Ascending aorta (tissue), 2 donors: ENCODE measurements around the gene FANCE. TPM values are rescaled to one million over a fixed set of nuclear protein-coding genes. Genes with fewer than 3 reads are reported as not detected.
"Not testable (repeated sequence)": the region's sequence is repeated elsewhere in the genome, so short reads cannot be mapped to it uniquely, and the experiment has no call there.

Source experiments
- DNase-seq, 2 donors: peaks; one replicate each; pipeline ENCODE4 v3.0.0-alpha.2; 2019; ENCODE audit warnings: low spot score in 2 of 2
- H3K27ac ChIP-seq, 2 donors: fragments of 200-600 bp; sonication (generic); one replicate each; pipeline ENCODE4 v1.5.1; 2016 to 2017; ENCODE audit warnings: mild to moderate bottlenecking in 1 of 2
- H3K27me3 ChIP-seq: fragments of 200-600 bp; sonication (generic); one replicate; pipeline ENCODE4 v1.5.1; 2017
- H3K36me3 ChIP-seq, 2 donors: fragments of 200-600 bp; sonication (generic); one replicate each; pipeline ENCODE4 v1.5.1; 2016
- H3K4me1 ChIP-seq, 2 donors: fragments of 200-600 bp; sonication (generic); one replicate each; pipeline ENCODE4 v1.5.1; 2016 to 2017; ENCODE audit warnings: mild to moderate bottlenecking in 1 of 2
- H3K4me3 ChIP-seq, 2 donors: fragments of 200-600 bp; sonication (generic); one replicate each; pipeline ENCODE4 v1.5.1; 2016 to 2017; ENCODE audit warnings: mild to moderate bottlenecking in 1 of 2
- H3K9me3 ChIP-seq, 2 donors: fragments of 200-600 bp; sonication (generic); one replicate each; pipeline ENCODE4 v1.5.1; 2016
- intact Hi-C: fragments of 100-400 bp; cut with DNase I; formaldehyde crosslinking; loops from one replicate; pipeline ENCODE4 v1.15.1; 2023
- total RNA-seq: library from RNA; depleted of rRNA; stranded (reverse); fragments of >200 nt; gene quantifications from one replicate; pipeline ENCODE4 v1.1.0, GENCODE V29; 2016
- TF ChIP-seq, protein P1 (sequence below), 3 experiments: fragments of 200-600 bp in 2 of 3; fragments of 450-650 bp in 1 of 3; sonication (generic) in 2 of 3; IDR thresholded peaks; one replicate each; pipeline ENCODE4 v1.5.1; 2016 to 2019; ENCODE audit warnings: antibody characterized with exemption in 3 of 3, mild to moderate bottlenecking in 1 of 3, moderate library complexity in 1 of 3

Gene FANCE
- total RNA-seq, 1 donor from 2014 or later = 0.32 TPM

DNA sequence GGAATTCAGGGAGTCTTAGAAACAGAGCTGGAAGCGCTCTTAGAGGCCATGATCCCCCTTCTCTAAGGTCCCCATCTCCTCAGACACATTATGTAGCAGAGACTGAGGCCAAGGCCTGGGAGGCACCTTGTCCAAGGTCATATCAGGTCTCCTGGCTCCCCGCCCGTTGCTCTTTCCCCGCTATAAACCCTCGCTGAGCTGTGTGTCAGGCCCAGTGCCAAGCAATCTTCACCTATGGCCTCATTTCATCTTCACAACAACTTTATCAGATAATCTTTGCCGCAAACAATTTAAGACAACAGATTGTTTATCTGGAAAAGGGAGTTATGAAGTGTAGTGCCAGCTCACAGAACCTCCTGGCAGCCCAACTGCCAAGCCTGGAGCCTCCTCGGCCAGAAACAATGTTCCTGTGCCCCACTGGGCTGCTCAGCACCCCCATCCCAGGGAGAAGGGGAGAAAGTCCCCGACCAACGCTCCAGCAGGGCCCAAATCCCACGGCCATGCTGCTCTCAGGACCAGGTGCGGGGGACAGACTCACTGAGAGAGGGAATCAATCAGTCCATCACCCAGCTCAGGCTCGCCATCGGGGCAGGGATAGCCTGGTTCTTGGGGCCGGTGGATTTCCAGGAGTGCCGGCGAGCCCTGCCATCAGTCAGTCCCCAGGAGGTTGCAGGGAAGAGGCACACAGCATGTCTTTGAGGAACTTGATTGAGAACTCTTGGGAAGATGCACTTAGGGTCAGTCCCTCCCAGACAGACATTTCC, 16.9 kb upstream of the FANCE start:
- H3K4me3 ChIP-seq = no peak overlapping the region
- DNase-seq = no peak
- H3K27me3 ChIP-seq = no peaks in the 10 kb centered on the region
- TF ChIP-seq, protein P1, sequence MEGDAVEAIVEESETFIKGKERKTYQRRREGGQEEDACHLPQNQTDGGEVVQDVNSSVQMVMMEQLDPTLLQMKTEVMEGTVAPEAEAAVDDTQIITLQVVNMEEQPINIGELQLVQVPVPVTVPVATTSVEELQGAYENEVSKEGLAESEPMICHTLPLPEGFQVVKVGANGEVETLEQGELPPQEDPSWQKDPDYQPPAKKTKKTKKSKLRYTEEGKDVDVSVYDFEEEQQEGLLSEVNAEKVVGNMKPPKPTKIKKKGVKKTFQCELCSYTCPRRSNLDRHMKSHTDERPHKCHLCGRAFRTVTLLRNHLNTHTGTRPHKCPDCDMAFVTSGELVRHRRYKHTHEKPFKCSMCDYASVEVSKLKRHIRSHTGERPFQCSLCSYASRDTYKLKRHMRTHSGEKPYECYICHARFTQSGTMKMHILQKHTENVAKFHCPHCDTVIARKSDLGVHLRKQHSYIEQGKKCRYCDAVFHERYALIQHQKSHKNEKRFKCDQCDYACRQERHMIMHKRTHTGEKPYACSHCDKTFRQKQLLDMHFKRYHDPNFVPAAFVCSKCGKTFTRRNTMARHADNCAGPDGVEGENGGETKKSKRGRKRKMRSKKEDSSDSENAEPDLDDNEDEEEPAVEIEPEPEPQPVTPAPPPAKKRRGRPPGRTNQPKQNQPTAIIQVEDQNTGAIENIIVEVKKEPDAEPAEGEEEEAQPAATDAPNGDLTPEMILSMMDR (IDR thresholded peaks at IDR 0.05) = no peak
- H3K27ac ChIP-seq = no peak overlapping the region
- no peaks in the 10 kb centered on the region for H3K36me3 ChIP-seq
- H3K4me1 ChIP-seq = no peaks in the 10 kb centered on the region
- peaks cover 0 to 2% of the 10 kb centered on the region in 2 donors for H3K9me3 ChIP-seq
- intact Hi-C loops = no loop called here

DNA sequence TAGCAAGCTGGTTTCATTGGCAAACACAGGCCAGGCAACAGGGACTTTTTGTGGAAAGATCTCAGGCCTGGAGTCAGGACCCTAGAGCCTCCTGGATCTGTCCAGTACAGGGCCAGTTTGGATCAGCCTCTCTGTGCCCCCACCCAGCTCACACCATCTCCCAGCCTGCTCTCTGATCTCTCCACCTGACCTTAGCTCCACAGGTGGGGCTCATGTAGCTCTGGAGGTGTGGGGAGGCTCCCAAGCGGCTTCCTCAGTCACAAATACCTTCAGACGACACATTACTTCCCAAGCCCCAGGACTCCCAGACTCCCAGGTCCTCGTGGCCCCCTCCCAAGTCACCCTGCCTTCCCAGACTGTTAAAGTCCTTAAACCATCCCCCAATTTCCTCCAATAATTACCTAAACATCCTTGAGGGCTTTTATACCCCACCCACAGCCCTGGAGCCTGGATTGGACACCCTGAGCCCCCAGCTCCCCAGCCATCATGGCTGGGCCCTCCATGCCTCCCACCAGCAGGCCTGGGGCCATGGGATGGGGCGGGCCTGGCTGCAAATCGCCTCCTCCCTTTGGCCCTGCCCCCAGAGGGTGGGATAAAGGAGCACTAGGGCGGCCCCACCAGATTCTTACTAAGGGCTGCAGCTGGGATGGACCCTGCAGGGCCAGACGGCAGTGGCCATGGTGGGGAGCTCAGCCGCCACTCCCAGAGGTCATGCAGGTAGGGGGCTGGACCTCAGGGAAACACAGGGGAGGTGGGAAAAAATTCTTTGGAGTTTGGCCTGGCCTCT, 15.9 kb upstream of the FANCE start:
- H3K27me3 ChIP-seq = no peaks in the 10 kb centered on the region
- DNase-seq = no peak
- no peaks in the 10 kb centered on the region for H3K36me3 ChIP-seq
- intact Hi-C loops = no loop called here
- H3K9me3 ChIP-seq = no peaks in the 10 kb centered on the region
- TF ChIP-seq, protein P1 (IDR thresholded peaks at IDR 0.05) = no peak
- no peak overlapping the region for H3K4me3 ChIP-seq
- H3K27ac ChIP-seq = no peak overlapping the region
- no peaks in the 10 kb centered on the region for H3K4me1 ChIP-seq

DNA sequence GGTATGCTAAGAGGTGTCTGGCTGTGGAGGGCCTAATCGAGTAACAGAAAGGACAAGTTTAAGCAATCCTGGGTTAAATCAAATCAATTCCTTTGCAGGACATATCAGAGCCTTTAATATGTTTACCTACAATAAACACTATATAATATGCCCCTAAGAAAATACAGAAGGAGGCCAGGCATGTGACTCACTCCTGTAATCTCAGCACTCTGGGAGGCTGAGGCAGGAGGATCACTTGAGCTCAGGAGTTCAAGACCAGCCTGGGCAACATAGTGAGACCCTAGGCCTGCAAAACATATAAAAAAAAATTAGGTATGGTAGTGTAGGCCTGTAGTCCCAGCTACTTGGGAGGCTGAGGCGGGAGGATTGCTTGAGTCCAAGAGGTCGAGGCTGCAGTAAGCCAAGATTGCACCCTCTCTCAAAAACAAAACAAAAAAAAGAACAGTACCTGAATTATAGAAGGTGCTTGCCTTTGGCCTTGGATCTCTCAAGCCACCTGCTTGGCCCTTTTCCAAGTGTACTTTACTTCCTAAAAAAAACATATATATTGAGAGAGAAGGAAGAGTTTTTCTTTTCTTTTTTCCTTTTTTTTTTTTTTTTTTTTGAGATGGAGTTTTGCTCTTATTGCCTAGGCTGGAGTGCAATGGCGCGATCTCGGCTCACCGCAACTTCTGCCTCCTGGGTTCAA, 13.6 kb upstream of the FANCE start:
- H3K4me1 ChIP-seq, DNase-seq, H3K36me3 ChIP-seq, H3K27me3 ChIP-seq, H3K27ac ChIP-seq, H3K9me3 ChIP-seq, intact Hi-C loops, H3K4me3 ChIP-seq: not testable (repeated sequence)

DNA sequence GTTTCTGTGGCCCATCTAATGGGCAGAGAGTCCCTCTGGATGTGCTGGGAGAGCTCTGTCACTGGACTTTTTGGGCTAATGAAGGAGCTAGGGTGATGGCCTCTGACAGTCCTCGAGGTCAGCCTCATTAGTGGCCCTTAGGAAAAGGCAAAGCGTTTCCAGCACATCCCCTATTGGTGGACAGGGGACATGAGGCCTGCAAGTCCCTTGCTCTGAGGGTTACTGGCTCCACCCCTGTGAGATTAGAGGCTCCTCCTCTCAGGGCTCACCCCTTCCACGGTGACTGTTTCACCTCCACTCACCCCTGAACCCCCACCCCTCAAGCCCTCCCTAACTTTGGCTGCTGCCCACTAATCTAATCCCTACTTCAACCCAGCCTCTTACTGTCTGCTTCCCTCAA, 12.8 kb upstream of the FANCE start:
- Histone ChIP-seq H3K36me3 (no peaks in the 10 kb centered on the region), H3K4me3 (no peak overlapping the region), H3K4me1 (no peaks in the 10 kb centered on the region), H3K27ac (no peak overlapping the region), H3K27me3 (no peaks in the 10 kb centered on the region), H3K9me3 (no peaks in the 10 kb centered on the region)
- intact Hi-C loops = no loop called here
- TF ChIP-seq, protein P1 (IDR thresholded peaks at IDR 0.05) = no peak
- DNase-seq = no peak

DNA sequence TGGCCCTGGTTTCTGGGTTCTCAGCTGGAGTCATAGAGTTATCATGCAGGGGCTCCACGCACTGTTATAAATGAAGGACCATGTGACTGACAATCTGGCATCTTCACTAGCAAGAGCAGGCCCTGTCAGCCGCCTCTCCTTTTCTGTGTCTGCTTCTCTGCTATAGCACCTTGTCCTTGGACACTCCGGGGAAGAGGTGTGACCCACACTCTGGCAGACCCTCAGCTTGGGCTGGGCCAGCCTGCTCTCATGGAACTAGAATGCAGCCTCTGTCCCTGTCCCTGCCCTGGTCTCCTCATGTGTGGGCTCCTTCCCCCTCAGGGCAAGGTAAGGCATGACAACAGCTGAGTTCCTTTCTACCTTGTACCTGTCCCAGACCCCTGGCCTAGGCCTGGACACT, 10.9 kb upstream of the FANCE start:
- intact Hi-C loops = no loop called here
- Histone ChIP-seq H3K27ac (no peak overlapping the region), H3K4me3 (no peak overlapping the region), H3K9me3 (no peaks in the 10 kb centered on the region), H3K4me1 (no peaks in the 10 kb centered on the region), H3K27me3 (no peaks in the 10 kb centered on the region), H3K36me3 (no peaks in the 10 kb centered on the region)
- TF ChIP-seq, protein P1 (IDR thresholded peaks at IDR 0.05) = no peak
- DNase-seq = no peak

DNA sequence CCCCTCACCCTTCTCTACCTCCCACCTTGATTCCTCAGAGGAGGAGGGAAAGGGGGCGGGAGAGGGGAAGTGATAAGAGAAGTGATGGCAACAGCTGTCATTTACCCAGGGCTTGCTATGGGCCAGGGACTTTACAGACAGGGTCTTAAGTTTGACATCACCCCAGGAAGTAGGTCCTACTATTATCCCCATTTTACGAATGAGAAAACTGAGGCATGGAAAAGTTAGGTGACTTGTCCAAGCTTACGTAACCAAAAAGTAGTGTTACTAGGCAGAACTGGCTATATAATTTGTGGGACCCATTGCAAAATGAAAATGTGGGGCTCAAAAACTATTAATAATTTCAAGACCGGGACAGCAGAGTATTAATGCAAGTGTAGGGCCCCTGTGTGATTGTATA, 10.5 kb upstream of the FANCE start:
- no peak overlapping the region for H3K4me3 ChIP-seq

More for the DNA sequence above, 10.5 kb upstream of the FANCE start:
- Histone ChIP-seq H3K4me1 (no peaks in the 10 kb centered on the region), H3K9me3 (no peaks in the 10 kb centered on the region), H3K36me3 (no peaks in the 10 kb centered on the region), H3K27ac (no peak overlapping the region), H3K27me3 (no peaks in the 10 kb centered on the region)
- TF ChIP-seq, protein P1 (IDR thresholded peaks at IDR 0.05) = no peak
- DNase-seq = no peak
- intact Hi-C loops = no loop called here
